GM12872 (cell line): ENCODE data around the gene TSPAN18.

ENCODE experiments used
- TF ChIP-seq, protein P1 (sequence below): IDR thresholded peaks from 3 replicates; pipeline ENCODE4 v1.5.1; 2011; ENCODE audit warnings: low read depth, mild to moderate bottlenecking, low read length, moderate library complexity; ENCODE audit not compliant: insufficient read depth

TSPAN18 gene

DNA sequence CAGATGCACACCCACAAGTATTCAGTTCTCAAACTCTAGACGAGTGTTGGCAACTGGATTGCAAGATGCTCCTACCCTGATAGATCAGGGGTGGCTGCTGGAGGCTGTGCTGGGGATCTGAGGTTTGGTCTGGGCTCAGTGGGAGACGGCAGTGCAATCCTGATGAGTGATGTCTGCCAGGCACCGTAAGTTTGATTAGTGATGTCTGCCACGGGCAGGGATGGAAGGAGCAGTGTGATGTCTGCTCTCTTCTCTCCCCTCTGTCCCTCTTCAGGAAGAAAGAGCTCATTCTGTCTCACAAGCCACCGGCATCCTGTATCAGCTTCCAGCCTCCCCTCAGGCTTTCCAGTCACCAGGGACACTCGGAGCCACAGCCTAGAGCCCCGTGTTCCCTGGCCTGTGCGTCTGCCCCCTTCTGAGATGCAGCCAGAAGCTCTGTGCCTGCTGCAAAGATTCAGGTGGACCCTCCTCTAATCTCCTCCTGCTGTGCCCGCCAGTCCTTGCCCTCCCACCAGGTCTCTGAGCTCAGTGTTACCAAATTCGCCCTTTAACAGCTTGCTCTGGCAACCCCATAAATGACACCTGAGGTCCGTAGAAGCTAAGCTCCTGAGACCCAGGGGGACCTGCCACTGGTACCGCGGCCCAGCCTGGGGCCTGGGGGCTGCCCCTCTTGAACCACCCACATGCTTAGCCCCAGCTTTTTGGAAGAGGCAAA is 204.0 kb downstream of the TSPAN18 start:
- TF ChIP-seq, protein P1, sequence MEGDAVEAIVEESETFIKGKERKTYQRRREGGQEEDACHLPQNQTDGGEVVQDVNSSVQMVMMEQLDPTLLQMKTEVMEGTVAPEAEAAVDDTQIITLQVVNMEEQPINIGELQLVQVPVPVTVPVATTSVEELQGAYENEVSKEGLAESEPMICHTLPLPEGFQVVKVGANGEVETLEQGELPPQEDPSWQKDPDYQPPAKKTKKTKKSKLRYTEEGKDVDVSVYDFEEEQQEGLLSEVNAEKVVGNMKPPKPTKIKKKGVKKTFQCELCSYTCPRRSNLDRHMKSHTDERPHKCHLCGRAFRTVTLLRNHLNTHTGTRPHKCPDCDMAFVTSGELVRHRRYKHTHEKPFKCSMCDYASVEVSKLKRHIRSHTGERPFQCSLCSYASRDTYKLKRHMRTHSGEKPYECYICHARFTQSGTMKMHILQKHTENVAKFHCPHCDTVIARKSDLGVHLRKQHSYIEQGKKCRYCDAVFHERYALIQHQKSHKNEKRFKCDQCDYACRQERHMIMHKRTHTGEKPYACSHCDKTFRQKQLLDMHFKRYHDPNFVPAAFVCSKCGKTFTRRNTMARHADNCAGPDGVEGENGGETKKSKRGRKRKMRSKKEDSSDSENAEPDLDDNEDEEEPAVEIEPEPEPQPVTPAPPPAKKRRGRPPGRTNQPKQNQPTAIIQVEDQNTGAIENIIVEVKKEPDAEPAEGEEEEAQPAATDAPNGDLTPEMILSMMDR: no peak

DNA sequence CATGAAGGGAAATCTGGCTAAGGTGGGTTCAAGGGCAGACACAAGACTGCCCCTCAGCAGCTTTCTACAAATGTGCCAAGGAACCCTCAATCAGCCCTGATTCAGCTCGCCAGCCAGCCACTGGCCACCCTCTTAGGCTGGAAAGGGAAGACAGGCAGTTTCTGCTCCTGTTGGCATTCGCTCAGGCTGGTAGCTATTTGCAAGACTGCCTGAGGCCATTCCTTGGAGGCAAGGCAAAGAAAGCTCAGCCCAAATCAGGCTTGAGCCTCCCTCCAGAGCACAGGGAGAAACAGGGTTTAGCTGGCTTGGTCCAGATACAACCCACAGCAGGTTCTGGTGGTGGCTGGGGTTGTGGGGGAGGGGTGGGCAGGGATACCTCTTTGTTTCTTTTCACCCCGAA is 204.7 kb downstream of the TSPAN18 start:
- TF ChIP-seq, protein P1: no peak

DNA sequence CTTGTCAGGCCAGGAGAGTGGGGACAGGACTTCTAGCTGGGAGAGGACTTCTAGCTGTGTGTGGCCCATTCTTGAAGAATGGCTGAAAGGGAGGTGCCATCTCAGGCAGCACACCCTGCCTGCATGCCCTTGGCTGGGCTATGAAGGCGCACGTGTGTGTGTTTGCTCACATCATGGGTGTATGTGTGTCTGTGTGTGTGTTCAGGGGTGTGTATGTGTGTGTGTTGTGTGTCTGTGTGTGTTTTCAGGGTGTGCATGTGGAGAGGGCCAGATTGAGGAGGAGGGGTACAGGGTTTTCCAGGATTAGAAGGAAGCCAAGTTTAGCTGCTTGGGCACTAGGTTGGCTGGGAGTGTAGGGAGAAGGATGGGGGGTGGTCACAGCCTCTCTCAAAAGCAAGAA is 207.3 kb downstream of the TSPAN18 start:
- TF ChIP-seq, protein P1: no peak

DNA sequence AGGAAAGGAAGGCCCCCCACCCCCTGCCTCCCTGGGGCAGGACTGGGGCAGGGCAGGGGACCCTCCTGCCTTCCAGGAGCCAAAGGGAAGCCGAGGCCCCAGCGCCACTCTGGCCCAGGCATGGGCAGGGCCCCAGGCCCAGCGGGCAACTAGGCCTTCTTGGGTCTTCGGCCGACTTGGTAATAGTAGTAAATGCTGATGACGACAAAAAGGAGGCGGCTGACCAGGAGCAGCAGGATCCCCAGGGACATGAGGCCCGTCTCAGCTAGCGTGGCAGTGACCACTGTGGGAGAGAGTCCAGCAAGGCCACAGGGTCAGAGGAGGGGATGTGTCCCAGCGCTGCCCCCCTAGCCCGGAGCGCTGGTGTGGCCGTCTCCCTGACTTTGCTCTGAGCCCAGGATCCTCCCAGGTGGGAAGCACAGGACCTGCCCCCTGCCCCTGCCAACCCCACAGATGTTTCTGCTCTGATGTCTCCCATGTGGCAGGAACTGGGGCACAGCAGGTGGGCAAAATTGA is 208.0 kb downstream of the TSPAN18 start:
- TF ChIP-seq, protein P1: no peak

DNA sequence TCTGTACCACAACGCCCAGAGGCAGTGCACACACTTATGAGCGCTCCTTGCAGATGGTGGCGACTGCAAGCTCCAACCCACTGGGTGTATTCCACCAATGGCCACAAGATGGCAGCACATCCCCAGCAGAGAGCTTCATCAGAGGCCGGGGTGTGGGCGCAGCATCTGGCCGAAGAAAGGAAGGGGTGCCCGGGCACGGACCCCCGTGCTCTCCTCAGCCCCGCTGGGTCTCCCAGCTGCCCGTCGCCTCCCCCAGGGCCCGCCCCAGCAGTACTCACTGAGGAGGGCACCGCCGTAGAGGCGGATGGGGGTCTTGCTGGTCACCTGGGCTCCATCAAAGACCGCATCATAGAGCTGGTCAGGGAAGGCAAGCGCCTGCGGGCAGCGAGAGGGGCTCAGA is 209.8 kb downstream of the TSPAN18 start:
- TF ChIP-seq, protein P1: peak; percentile 92

DNA sequence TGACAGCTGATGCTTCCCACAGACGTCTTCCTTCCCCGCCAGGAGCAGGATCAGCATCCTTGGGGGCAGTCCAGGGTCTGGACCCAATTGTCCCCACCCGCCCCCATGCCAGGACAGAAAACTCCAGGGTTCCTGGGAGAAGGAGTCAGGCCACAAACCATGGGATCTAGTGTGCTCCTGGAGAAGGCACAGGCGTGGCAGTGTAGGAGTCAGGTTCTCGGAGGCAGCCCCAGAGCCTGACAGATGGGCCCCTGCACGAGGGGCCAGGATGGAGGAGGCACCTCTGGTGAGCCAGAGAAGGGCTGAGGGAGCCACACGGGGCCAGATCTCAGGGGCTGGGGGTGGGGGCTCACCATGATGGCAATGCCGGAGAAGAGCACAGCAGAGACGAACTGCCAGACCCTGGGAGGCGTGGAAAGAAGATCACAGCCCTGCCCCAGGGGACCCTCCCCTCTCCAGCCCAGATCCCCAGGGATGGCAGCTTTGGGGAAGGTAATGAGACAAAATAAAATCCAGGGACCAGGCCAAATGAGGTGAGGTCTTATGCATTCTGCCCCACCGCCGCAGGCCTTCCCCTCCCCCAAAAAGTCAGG is 210.3 kb downstream of the TSPAN18 start:
- TF ChIP-seq, protein P1: no peak

DNA sequence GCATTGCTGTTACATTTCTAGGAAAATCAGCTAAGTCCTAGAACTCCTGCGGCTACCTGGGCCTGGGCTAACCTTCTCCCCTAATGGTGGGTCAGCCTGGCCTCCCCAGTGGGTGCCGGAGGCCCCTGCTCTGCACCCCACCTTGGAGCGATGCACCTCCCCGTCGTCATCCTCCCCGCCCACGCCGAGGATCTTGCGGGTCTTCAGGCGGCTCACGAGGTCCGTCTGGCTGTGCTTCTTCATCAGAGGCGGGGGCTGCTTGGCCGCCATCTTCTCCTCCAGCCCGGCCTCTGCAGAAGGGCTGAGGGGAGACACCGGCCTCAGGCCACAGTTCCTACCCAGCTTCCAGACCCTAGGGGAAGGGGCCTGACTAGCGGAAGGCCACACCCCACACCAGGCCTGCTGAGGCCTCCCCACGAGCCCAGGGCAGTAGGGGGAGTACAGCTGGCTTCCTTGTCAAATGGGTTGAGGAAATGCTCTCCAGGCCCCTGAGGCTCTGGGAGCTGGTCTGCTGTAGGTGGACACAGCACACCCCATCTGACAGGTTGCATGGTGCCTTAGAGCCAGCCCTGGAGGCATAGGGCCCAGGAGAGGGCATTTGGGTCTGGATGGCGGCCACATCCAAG is 211.4 kb downstream of the TSPAN18 start:
- TF ChIP-seq, protein P1: no peak
